HepG2 (cell line): ENCODE data around the gene CRIM1. TPM values are rescaled to one million over a fixed set of nuclear protein-coding genes. Genes with fewer than 3 reads are reported as not detected.
A peak's percentile ranks its signal among the peaks of the same experiment; 100 is the strongest.

Experiments
- AKAP8 ChIP-seq: sonication (generic); formaldehyde crosslinking; IDR thresholded peaks from 2 replicates; pipeline ENCODE4 v1.5.1; 2020; ENCODE audit warnings: mild to moderate bottlenecking, missing genetic modification reagents
- MXD4 ChIP-seq: IDR thresholded peaks from 2 replicates; pipeline ENCODE4 v1.6.1; 2016; ENCODE audit warnings: mild to moderate bottlenecking, missing biosample characterization, missing genetic modification reagents
- RXRA ChIP-seq: sonication (generic); formaldehyde crosslinking; IDR thresholded peaks from 2 replicates; pipeline ENCODE4 v1.5.1; 2020; ENCODE audit warnings: missing genetic modification reagents
- SOX13 ChIP-seq, 3 experiments: fragments of 450-650 bp in 1 of 3; sonication (generic) in 1 of 3; formaldehyde crosslinking in 1 of 3; IDR thresholded peaks in 2 of 3; conservative IDR thresholded peaks in 1 of 3; 2 replicates each; pipeline versions ENCODE4 v1.5.0 to v1.6.1; 2016 to 2020; ENCODE audit warnings: antibody characterized with exemption in 1 of 3, mild to moderate bottlenecking in 1 of 3, missing compliant biosample characterization in 1 of 3, missing genetic modification reagents in 1 of 3, moderate library complexity in 1 of 3
- SPEN ChIP-seq: sonication (generic); formaldehyde crosslinking; IDR thresholded peaks from 2 replicates; pipeline ENCODE4 v1.5.1; 2020; ENCODE audit warnings: low read depth, mild to moderate bottlenecking, missing genetic modification reagents
- ZNF614 ChIP-seq: IDR thresholded peaks from 2 replicates; pipeline ENCODE4 v1.6.1; 2018; ENCODE audit warnings: missing biosample characterization, missing genetic modification reagents, inconsistent platforms, borderline replicate concordance
- ZNF678 ChIP-seq: sonication (generic); formaldehyde crosslinking; IDR thresholded peaks from 2 replicates; pipeline ENCODE4 v1.4.0; 2020; ENCODE audit warnings: mild to moderate bottlenecking, missing genetic modification reagents
- ZSCAN29 ChIP-seq: sonication (generic); formaldehyde crosslinking; conservative IDR thresholded peaks from 2 replicates; pipeline ENCODE4 v1.4.0; 2020; ENCODE audit warnings: mild to moderate bottlenecking, missing genetic modification reagents
- polyA plus RNA-seq, 8 experiments: library from polyadenylated mRNA; depleted of rRNA in 3 of 8; stranded (reverse) in 7 of 8; unstranded in 1 of 8; fragments of >200 nt; fragmentation: Illumina TruSeq in 4 of 8; extraction: Trizol in 4 of 8; gene quantifications; 2 replicates each; pipeline versions ENCODE4 v1.2.1 to v1.2.3, GENCODE V29; 2011 to 2016; ENCODE audit warnings: low read depth in 4 of 8, missing spikeins in 1 of 8, mixed read lengths in 1 of 8; ENCODE audit not compliant: insufficient read depth in 1 of 8
- total RNA-seq, 5 experiments: library from RNA; depleted of rRNA; stranded (reverse); fragments of >200 nt; fragmentation: Illumina TruSeq; extraction: Trizol; gene quantifications; 2 replicates each; pipeline ENCODE4 v1.2.3, GENCODE V29; 2016; ENCODE audit warnings: low read depth in 1 of 5
- TF ChIP-seq, protein P1 (sequence below): sonication (generic); formaldehyde crosslinking; IDR thresholded peaks from 2 replicates; pipeline ENCODE4 v1.5.0; 2020; ENCODE audit warnings: mild to moderate bottlenecking, missing genetic modification reagents, borderline replicate concordance
- TF ChIP-seq, protein P2 (sequence below): sonication (generic); formaldehyde crosslinking; IDR thresholded peaks from 2 replicates; pipeline ENCODE4 v1.4.0; 2020; ENCODE audit warnings: missing genetic modification reagents
- TF ChIP-seq, protein P3 (sequence below), 2 experiments: sonication (generic) in 1 of 2; formaldehyde crosslinking in 1 of 2; IDR thresholded peaks; 2 replicates each; pipeline versions ENCODE4 v1.4.0 to v1.6.1; 2016 to 2020; ENCODE audit warnings: borderline replicate concordance in 1 of 2, low read depth in 1 of 2, mild to moderate bottlenecking in 1 of 2, missing genetic modification reagents in 1 of 2
- TF ChIP-seq, protein P4 (sequence below): sonication (generic); formaldehyde crosslinking; IDR thresholded peaks from 2 replicates; pipeline ENCODE4 v1.5.0; 2020; ENCODE audit warnings: missing genetic modification reagents

The CRIM1 gene
- total and polyA plus RNA-seq, 2 of the 13 experiments (the other 11 are each of a cell fraction or from before 2014, with no cell fraction given) = 39.1 to 69.9 TPM

DNA sequence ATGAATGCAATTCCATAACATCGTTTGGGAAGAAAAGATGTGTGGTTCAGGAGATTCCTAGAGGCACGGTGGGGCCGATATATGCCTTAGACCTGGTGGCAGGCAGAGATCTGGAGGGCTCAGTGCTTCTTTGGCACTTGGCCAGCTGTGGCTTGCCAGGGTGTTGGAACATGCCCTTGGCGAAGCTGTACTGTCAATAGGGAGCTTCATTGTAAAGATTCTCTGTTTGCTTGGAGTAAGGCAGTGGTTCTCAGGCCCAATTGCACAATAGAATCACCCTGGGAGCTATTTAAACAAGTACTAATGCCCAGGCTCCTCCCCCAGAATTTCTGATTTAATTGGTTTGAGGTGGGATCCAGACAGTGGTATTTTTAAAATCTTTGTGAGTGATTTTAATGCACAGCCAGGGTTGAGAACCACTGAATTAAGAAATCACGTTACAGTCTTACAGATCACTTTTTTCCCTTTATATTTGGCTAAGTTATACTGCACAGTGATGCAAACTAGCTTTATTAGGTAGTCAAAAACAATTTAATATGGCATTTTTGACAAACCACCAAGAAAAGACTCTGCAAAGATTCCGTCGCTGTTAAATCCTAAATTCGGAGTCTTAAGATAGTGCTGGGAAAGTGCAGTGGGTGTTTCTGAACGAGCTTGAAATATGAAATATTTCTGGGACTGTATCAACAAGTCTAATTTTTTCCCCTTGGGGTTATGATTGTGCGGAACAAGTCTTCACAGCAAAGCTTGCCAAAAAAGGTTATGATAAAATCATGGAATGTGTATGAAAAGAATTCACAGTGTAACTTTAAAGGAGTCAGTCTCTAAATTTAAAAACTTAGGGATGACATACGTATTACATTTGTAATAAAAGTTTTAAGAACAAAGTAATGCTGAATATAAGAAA lies 78.0 kb downstream of the CRIM1 start (continued):
- TF ChIP-seq, protein P1, sequence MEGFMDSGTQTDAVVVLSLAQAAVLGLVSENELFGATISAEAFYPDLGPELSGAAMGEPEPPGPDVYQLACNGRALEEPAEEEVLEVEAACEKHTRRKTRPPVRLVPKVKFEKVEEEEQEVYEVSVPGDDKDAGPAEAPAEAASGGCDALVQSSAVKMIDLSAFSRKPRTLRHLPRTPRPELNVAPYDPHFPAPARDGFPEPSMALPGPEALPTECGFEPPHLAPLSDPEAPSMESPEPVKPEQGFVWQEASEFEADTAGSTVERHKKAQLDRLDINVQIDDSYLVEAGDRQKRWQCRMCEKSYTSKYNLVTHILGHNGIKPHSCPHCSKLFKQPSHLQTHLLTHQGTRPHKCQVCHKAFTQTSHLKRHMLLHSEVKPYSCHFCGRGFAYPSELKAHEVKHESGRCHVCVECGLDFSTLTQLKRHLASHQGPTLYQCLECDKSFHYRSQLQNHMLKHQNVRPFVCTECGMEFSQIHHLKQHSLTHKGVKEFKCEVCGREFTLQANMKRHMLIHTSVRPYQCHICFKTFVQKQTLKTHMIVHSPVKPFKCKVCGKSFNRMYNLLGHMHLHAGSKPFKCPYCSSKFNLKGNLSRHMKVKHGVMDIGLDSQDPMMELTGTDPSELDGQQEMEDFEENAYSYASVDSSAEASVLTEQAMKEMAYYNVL (CRISPR knock-in tag) = no peak
- TF ChIP-seq AKAP8 (CRISPR knock-in tag) = no peak
- no peak for TF ChIP-seq ZNF678 (CRISPR knock-in tag)
- TF ChIP-seq, protein P2, sequence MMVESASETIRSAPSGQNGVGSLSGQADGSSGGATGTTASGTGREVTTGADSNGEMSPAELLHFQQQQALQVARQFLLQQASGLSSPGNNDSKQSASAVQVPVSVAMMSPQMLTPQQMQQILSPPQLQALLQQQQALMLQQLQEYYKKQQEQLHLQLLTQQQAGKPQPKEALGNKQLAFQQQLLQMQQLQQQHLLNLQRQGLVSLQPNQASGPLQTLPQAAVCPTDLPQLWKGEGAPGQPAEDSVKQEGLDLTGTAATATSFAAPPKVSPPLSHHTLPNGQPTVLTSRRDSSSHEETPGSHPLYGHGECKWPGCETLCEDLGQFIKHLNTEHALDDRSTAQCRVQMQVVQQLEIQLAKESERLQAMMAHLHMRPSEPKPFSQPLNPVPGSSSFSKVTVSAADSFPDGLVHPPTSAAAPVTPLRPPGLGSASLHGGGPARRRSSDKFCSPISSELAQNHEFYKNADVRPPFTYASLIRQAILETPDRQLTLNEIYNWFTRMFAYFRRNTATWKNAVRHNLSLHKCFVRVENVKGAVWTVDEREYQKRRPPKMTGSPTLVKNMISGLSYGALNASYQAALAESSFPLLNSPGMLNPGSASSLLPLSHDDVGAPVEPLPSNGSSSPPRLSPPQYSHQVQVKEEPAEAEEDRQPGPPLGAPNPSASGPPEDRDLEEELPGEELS = peak; percentile 62
- TF ChIP-seq SOX13 (IDR thresholded peaks at IDR 0.05) = peak; percentile 57; the same call in 1 of the 2 replicates
- peak in 1 of 2 experiments; percentile 94; a peak in 2 of 4 replicates for TF ChIP-seq SOX13 (CRISPR knock-in tag; conservative IDR thresholded peaks at IDR 0.05 in 1 of 2, IDR thresholded peaks at IDR 0.05 in 1 of 2)
- TF ChIP-seq SPEN = no peak
- TF ChIP-seq, protein P3, sequence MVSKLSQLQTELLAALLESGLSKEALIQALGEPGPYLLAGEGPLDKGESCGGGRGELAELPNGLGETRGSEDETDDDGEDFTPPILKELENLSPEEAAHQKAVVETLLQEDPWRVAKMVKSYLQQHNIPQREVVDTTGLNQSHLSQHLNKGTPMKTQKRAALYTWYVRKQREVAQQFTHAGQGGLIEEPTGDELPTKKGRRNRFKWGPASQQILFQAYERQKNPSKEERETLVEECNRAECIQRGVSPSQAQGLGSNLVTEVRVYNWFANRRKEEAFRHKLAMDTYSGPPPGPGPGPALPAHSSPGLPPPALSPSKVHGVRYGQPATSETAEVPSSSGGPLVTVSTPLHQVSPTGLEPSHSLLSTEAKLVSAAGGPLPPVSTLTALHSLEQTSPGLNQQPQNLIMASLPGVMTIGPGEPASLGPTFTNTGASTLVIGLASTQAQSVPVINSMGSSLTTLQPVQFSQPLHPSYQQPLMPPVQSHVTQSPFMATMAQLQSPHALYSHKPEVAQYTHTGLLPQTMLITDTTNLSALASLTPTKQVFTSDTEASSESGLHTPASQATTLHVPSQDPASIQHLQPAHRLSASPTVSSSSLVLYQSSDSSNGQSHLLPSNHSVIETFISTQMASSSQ (IDR thresholded peaks at IDR 0.05; ENCODE audit: low read depth) = 0 out of 2 replicates have a peak, but pooled peaks have one; percentile 12
- TF ChIP-seq, protein P3 (CRISPR knock-in tag; IDR thresholded peaks at IDR 0.05; ENCODE audit: borderline replicate concordance) = peak; percentile 63; the same call in 1 of the 2 replicates
- TF ChIP-seq ZSCAN29 (CRISPR knock-in tag) = no peak
- TF ChIP-seq, protein P4, sequence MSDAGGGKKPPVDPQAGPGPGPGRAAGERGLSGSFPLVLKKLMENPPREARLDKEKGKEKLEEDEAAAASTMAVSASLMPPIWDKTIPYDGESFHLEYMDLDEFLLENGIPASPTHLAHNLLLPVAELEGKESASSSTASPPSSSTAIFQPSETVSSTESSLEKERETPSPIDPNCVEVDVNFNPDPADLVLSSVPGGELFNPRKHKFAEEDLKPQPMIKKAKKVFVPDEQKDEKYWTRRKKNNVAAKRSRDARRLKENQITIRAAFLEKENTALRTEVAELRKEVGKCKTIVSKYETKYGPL (CRISPR knock-in tag) = no peak
- peak; percentile 59; the same call in 1 of the 2 replicates for TF ChIP-seq RXRA
- TF ChIP-seq MXD4 (CRISPR knock-in tag) = no peak
- TF ChIP-seq ZNF614 (CRISPR knock-in tag) = peak; percentile 58; the same call in 1 of the 2 replicates
